Adrenal gland (tissue), 5 donors: Measurements from ENCODE around the gene MAN1B1.

Experiments
- POLR2A ChIP-seq, 2 donors: fragments of 450-650 bp; IDR thresholded peaks; one replicate each; pipeline ENCODE4 v1.6.1; 2017; ENCODE audit warnings: antibody characterized with exemption in 2 of 2, mild to moderate bottlenecking in 2 of 2, moderate library complexity in 1 of 2
- TF ChIP-seq, protein P1 (sequence below), 6 experiments: fragments of 450-650 bp in 4 of 6; fragments of 200-600 bp in 2 of 6; sonication (generic) in 1 of 6; IDR thresholded peaks; 1 replicate in 5 of 6; 2 replicates in 1 of 6; pipeline versions ENCODE4 v1.5.1 to v1.8.0; 2016 to 2021; ENCODE audit warnings: antibody characterized with exemption in 6 of 6, mild to moderate bottlenecking in 2 of 6, moderate library complexity in 1 of 6
- donor health status: DM: no; HTN: no; CAD: no.

DNA sequence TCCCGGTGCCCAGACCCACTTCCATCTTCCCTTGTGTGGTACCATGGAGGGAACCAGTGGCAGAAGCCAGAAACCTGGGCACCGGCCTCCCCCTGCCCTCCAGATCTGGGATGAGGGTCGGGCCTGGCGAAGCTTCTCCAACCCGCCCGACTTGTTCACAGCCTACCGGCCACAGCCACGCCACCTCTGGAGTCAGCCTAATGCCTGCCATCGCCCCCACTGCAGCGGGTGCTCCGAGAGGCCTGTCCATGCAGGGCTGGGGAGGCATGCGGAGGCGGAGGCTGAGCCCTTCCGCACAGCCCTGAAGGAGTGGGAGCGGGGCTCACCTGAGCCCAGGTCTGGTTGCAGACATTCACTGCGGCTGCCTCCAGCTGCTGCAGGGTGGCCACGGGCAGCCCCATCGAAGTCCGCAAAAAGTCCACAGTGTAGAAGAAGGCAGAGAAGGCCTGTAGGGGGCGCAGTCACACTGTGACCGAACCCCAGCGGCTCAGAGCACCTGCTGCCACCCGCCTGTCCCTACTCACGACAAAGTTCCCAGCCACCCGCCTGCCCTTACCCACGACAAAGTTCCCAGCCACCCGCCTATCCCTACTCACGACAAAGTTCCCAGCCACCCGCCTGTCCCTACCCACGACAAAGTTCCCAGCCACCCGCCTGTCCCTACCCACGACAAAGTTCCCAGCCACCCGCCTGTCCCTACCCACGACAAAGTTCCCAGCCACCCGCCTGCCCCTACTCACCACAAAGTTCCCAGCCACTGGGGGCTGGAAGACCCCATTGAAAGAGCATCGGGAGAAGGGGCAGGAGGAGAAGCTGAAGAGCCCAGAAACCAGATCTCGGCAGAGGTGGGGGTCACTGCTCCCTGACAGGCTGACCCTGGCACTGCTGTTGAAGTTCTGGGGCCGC is 37.0 kb upstream of the MAN1B1 start:
- TF ChIP-seq, protein P1, sequence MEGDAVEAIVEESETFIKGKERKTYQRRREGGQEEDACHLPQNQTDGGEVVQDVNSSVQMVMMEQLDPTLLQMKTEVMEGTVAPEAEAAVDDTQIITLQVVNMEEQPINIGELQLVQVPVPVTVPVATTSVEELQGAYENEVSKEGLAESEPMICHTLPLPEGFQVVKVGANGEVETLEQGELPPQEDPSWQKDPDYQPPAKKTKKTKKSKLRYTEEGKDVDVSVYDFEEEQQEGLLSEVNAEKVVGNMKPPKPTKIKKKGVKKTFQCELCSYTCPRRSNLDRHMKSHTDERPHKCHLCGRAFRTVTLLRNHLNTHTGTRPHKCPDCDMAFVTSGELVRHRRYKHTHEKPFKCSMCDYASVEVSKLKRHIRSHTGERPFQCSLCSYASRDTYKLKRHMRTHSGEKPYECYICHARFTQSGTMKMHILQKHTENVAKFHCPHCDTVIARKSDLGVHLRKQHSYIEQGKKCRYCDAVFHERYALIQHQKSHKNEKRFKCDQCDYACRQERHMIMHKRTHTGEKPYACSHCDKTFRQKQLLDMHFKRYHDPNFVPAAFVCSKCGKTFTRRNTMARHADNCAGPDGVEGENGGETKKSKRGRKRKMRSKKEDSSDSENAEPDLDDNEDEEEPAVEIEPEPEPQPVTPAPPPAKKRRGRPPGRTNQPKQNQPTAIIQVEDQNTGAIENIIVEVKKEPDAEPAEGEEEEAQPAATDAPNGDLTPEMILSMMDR (IDR thresholded peaks at IDR 0.05) = peak; percentile 19 to 63 (median 37)
- TF ChIP-seq POLR2A (IDR thresholded peaks at IDR 0.05) = no peak
